Islet of Langerhans (tissue), 1 donor: Measurements from ENCODE around the gene CPA2.

ENCODE experiments used
- FAIRE-seq: peaks from one replicate; lab custom pipeline; 2011; peaks lifted over from hg19 to GRCh38; lab: Jason Lieb, UNC

Gene CPA2

DNA sequence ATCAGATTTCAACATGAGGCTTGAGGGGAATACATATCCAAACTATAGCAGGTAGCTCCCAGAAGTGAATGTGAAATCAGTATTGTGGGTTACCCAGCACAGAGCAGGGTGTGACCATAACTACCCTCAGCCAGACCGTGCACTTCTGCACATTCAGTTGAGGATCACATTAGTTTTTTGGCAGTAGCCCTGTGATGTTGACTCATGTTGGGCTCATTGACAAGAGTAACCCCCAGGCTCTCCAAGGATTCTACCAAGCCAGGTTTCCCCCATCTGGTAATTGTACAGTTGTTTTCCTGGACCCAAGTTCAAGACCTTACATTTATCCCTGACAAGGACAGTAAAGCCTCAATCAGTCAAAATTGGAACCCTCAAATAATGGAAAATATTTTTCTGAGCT, 14.6 kb downstream of the CPA2 start:
- no peak for FAIRE-seq

DNA sequence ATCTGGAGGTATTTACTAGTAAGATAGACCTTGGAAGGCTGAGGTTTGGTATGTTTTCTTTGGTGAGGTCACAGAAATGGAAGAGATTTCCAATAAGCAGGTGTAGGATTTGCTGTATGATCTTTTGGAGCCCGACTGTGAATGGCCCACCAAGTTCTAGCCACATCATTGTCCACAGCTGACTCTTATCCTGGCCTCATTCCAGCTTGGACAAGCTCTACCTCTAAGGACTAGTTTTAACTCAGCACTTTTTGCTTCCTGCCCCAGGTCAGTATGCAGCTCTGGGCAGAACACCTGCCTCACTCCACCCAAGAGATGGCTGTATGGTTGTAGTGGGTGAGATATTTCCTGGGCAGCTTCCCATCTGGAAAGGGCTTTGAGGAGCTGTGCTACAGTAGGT, 20.2 kb downstream of the CPA2 start:
- no peak for FAIRE-seq

DNA sequence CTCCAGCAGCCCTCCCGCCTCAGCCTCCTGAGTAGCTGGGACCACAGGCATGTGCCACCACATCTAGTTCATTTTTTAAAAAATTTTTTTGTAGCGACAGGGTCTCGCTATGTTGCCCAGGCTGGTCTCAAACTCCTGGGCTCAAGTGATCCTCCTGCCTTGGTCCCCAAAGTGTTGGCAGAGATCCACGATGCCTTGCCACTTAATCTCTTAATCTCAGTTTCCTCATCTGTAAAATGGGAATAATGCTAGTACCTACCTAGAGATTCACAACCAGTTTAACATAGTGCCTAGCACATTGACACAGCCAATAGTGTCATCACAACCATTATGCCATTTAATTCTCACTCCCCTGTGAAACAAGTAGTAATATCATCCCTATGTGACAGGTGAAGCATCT, 21.5 kb downstream of the CPA2 start:
- no peak for FAIRE-seq

DNA sequence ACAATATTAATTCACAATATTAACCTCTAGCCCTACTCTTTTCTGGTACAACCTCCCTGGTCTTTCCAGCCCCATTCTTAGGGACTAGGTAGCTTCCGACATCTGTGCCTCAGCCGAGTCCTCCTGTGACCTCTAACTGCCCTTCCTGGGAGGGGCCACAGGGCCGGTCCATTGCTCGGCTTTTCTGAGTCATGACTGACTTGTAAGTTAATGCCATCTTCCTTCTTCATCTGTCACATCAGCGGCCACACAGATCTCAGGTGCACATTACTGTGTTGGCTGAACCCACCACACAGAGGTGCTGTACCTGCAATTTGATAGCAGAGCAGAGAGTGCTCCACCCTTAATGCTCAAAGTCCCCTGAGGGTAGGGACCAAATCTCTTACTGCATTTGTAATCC, 22.2 kb downstream of the CPA2 start:
- FAIRE-seq = no peak

DNA sequence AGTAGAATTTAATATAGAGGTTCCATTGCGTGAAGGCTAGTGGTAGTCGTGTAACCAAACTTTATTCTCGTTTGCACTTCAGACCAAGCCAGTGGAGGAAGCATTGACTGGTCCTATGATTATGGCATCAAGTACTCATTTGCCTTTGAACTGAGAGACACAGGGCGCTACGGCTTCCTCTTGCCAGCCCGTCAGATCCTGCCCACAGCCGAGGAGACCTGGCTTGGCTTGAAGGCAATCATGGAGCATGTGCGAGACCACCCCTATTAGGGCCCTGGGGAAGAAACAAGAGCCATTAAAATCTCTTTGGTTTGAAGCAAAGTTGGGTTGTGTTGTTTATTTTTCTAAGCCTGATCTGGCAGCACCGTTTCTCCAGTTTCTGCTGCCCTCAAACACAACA, 22.8 kb downstream of the CPA2 start:
- no peak for FAIRE-seq

DNA sequence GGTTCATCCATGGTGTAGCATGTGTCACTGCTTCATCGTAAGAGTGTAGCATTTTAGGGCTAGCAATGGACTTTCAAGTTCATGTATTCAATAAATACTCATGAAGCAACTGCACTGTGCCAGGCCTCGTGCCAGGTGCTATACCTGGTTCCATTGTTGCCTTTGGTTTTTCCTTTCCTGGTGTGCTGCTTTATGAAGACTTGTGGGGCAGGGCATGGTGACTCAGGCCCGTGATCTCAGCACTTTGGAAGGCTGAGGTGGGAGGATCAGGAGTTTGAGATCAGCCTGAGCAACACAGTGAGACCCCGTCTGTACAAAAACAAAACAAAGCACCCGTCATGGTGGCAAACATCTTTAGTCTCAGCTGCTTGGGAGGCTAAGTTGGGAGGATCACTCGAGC, 24.1 kb downstream of the CPA2 start:
- FAIRE-seq = no peak

DNA sequence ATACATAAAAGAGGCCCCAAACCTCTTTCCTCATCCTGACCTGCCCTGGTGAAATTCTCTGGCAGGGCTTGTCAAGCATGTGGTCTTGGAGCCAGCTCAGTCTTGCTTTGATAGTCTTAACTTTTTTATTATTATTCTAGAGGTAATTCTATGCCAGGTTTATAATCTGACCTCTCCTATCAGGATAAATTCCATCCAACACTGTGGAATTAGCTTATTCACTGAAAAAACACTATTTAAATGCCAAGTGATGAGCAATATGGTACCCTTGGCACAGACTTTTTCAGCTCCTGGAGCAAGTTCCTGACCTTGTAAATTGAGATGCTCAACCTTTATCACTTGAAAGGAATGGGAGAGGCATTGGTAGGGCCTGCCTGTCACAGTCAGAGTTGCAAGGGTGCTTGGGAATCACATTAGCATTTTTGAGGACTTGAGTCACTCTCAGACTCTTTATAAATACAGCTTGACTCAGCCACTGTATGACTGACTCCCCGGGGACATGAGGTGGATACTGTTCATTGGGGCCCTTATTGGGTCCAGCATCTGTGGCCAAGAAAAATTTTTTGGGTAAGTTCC, 26.1 kb downstream of the CPA2 start, which contains the start of gene CPA4:
CPA4 (plus strand) TSS at position 480 of the 576 bp plus-strand sequence; CDS start at position 500, 20 bp downstream.
- FAIRE-seq = no peak

DNA sequence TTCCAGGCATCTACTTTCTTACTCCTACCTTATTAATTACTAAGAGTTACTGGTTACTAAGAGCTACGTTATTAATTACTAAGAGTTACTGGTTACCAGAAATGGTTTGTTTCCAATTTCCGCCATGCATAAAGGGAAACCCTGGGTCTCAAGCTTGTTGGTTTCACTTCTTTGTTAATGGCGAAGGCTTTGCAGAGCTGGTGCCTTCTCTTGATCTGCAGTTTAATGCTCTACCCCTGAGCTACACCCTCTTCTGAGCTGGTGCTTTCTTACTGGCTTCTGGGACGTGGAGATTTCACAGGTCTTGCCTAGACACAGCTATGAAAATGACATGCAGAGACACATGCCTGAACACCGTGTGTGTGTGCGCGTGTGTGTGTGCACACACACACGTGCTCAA, 26.9 kb downstream of the CPA2 start:
- FAIRE-seq = no peak

DNA sequence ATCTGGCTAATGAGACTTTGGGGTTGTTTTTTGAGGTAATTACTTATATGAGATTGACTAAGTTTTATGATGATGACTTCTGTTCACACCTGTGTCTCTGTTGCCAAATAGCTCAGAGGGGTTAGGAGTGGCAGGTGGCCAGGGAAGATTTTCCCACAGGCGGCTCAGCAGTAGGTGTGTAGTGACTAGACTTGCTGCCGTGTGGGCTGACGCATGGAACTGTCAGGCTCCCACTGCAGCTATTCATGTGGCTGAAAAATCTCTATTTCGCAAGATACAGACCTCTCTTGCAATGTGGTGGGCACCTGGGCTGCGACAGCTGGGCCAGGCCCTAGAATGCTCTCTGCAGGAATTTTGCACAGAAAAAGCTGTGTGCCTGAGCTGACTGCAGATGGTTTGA, 27.7 kb downstream of the CPA2 start:
- no peak for FAIRE-seq

DNA sequence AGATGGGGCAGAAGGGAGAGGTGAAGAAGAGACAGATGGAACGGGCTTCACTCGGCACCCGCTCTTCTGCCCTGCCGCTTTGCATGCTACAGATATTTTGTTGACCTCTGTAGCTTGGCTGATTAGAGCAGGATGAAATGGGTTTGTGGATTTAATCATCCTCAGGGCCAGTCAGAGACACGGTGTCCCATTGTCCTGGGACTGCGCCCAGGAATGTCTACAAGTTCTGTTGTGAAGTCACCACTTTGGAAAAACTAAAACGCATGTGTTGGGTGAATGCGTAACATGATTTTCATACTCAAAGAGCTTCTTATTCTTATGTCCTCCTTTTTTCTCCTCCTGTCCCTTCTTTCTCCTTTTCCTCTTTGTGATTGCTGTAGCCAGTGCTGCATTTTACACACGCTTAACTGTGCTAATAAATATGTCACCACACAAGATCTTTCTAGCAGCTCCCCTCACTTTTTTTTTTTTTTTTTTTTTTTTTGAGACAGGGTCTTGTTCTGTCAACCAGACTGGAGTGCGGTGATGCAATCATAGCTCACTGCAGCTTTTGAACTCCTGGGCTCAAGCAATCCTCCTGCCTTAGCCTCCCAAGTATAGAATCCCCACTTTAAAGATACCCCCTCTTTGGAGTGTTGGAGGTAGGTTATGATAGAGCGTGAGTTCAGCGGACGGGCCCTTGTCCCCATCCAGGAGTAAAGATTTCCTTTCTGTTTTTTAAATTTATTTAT, 29.7 kb downstream of the CPA2 start:
- FAIRE-seq = no peak

DNA sequence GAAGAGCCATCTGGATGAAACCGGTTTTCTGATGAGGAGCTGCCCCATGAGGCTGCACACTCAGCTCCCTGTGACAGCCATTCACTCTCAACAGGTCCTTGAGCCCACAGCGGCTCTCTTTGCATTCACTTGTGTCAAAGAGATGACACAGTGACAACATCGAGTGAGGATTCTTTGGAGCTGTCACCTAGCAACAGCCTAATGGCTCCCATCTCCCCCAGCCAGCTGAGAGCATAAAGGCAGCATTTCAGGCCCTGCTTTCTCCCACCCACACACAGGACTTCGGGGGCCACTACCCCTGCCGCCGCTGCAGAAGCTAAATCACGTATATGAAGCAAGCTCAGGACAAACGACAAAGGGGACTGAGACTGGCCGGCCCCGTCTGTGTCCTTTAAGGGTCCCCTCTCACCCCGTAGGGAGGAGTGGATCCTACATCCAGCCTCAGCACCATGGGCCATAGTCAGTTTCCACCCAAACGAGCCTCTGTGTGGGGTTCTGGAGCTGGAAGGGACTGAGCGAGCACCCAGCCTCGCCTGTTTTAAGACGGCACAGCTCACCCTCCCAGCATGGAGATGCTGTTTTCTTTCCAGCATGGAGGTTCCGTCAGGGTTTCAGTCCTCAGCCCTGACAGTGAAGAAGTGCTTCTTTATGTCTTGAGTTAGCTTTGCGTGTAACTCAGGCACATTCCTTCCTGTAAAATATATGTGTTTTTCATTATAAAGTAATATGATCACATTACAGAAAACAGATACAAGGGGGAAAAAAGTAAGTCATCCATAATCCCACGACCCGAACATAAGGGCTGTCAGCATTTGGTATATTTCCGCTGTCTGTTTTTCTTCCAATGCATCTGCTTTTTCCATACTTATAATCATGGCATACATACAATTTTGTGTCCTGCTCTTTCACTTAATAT, 31.2 kb downstream of the CPA2 start:
- no peak for FAIRE-seq

DNA sequence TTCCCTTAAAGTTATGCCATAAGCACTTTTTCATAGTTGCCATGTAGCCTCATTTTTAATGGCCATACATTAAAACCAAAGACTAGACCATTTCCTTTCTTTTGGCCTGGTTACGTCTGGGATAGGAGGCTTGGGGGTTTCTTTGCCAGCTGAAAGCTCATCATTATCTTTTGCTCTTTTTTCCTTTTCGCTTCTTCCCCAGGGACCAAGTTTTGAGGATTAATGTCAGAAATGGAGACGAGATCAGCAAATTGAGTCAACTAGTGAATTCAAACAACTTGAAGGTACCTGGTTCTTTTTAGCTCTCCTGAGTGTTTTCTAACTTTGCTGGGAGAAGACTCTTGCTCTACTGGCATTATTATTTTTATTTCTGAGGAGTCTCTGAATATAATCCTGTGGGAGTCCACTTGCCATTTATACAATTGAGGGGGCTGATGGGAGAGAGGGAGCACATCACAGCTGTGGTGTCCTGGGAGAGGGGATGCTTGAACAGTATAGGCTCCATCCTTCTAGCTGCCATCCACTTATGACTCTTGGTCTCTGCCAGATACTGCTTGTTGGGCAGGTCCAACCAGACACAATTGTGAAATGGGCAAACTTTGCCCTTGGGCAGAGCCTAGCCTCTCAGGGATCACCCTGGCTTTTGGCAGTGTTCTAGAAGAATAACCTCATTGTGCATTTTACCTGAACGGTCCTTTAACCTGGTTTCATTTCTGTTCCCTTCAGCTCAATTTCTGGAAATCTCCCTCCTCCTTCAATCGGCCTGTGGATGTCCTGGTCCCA, 32.1 kb downstream of the CPA2 start:
- FAIRE-seq = no peak

DNA sequence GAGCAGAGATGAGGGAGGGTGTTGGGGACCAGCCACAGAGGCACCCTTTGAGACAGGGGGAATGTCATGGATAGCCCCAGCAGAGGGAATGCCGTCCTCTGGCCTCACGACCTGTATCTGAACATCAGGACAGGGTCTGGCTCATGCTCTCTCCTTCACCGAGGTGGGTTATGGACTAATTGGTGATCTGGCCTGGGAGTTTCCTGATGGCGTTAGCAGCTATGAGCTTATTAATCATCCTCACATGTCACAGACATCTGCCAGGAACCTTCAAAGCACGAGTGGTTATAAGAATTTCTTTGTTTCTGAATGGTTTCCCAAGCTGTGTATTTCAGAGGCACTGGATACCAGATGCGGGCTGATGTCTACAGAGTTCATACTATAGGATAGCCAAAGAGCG, 33.2 kb downstream of the CPA2 start:
- no peak for FAIRE-seq

DNA sequence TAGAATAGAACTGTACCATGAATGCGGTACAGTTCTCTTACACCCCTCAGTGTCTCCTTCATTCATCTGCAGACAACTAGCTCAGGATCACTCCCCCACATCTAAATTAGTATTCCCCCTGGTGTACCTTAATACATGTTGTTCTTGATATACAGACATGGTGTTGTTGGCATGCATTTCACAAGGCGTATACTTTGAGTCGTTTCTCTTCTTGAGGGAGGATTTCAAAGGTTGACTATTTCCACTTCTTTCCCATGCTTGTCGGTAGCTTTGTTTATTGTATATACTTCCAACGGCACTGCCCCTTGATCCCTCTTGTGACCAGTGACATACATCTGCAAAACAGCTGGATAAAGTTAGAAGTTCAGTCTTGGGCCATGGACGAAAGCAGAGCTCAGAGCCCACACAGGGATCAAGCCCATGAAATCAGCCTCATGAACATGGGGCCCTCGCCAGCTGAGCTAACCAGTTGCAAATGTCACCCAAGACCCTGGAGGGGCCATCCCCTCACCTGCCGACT, 34.9 kb downstream of the CPA2 start:
- no peak for FAIRE-seq

DNA sequence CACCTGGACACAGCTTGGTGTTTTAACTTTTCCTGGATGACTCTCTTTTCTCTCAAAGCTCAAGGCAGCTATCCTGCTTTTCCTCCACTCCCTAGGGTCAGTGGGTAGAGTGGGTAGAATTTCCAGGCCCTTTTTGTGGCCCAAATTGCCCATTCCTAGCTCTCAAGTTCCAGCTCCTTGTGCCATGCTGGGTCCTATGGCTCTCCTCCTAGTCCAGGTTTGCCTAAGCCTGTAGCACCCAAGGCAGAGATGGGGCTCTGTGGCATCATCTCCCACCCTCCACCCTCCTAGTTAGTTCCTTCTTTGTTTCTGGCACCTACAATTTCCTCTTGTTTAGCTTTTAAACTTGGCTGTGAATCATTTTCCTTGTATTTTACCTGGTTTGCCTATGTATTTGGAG, 36.0 kb downstream of the CPA2 start:
- no peak for FAIRE-seq

DNA sequence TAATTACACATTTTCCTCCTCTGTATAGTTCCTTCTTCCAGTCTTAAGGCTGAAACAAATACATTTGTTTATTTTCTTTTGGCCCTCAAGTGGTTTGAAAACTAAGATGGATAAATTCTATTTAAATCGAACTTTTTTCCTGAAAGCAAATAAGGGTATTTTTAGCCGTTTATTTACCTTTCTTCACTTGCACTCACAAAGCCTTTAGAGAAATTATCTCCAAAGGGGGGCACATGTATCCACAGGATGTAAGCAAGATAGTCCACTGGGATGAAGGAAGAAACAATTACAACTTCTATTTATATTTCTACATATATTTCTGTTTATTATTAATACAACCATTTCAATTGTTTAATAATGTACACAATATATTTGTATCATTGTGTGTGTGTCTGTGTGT, 36.5 kb downstream of the CPA2 start:
- FAIRE-seq = no peak

DNA sequence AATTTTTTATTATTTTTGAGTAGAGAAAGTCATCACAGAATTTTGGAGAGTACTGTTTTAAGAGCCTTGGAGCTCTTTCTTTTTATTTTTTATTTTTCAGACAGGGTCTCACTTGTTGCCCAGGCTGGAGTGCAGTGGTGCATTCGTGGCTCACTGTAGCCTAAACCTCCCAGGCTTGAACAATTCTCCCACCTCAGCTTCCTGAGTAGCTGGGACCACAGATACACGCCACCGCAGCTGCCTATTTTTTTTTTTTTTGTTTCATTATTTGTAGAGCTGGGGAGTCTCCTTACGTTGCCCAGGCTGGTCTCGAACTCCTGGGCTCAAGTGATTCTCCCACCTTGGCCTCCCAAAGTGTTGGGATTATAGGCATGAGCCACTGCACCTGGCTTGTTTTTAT, 36.9 kb downstream of the CPA2 start:
- FAIRE-seq = no peak

DNA sequence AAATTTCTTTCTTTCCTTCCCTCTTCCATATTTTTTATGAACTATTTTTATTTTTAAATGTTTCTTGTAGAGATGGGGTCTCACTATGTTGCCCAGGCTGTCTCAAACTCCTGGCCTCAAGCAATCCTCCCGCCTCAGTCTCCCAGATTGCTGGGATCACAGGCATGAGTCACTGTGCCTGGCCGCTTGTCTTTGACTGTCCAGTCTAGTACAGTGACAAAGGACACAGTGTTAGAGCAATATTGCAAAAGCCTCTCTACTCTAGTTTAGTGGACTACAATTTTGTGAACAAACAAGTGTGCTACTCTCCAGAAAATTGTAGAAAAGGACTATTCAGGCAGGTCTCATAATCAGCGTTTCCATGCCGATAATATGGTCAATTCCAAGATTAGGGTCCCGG, 37.3 kb downstream of the CPA2 start:
- FAIRE-seq = no peak

DNA sequence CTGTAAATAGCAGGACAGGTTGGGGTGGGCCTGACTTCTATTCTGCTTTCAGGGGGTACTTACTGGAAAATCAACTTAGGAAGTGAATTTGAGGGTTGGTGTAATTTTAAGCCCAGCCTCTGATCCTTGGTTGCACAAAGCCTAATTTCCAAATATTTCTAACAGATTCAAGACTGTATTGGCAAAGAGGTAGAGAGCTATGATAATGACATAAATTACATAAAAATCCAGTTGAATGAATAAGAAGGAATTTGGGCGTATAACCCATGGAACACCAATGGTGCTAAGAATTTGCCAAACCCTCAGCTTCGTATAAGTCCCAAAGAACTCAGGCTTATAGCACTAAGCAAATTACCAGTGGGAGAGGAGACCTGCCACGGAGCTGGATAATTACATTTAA, 38.2 kb downstream of the CPA2 start:
- no peak for FAIRE-seq

DNA sequence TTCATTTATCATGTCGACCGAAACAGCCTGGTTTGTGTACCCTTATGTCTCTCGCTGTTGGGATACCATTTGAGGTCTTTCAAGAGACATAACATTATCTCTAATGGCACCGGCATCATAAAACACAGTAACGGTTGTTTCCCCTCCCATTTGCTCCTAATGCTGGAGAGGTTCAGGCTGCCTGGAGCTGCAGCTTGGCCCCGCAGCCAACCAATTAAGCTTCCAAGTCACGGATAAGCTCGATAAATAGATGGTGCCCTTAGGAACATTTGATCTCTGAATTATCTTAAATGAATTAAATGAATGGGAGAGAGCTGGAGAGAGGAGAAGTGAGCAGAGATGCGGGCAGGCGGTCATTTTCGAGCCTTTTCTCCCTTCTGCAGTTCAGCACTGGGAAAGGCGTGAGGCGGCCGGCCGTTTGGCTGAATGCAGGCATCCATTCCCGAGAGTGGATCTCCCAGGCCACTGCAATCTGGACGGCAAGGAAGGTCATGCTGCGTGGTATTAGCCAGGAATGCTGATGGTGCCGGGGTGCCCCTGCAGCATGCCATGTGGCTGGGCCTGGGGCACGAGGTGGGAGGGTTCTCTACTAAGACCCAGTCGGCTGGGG, 38.9 kb downstream of the CPA2 start:
- no peak for FAIRE-seq

DNA sequence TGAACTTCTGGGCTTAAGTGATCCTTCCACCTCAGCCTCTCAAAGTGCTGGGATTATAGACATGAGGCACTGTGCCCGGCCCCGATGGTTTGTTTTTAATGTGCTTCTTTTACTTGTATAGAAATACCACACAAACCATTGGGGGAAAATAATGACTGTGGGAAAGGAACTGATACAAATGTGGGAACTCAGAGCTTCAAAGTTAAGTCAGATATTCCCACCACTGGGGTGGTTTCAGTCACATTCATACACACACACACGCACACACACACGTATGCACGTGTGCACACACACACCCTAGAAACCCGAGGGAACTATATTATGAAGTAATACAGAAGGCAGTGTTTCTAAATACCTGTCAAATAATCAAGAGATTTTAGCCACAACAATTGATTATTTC, 43.3 kb downstream of the CPA2 start:
- no peak for FAIRE-seq

DNA sequence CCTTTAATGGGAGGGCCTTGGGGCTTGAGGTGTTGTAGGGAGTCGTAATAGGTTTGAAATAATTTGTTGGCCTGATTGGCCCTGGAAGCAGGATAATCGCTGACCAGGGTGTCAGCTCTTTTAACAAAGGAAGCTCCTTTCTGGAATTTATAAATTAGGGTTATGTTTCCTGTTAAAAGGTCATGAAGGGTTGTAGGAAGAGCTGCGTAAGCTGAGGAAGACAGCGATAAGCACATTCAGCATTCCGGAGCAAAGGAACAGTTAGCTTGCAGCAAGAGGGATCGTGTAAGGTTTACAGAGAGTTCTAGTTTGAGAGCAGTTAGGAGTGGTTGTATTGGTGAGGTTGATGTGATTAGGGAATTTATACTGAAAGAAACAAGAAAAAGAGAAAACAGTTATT, 47.6 kb downstream of the CPA2 start:
- no peak for FAIRE-seq
